ENCODE results near the gene ARRDC5. TPM values are rescaled to one million over a fixed set of nuclear protein-coding genes. Genes with fewer than 3 reads are reported as not detected.
"Not testable (repeated sequence)": the region's sequence is repeated elsewhere in the genome, so short reads cannot be mapped to it uniquely, and the experiment has no call there.

The ARRDC5 gene
- 1 to 10 TPM; 1.6 to 2.2 TPM for total RNA-seq

DNA sequence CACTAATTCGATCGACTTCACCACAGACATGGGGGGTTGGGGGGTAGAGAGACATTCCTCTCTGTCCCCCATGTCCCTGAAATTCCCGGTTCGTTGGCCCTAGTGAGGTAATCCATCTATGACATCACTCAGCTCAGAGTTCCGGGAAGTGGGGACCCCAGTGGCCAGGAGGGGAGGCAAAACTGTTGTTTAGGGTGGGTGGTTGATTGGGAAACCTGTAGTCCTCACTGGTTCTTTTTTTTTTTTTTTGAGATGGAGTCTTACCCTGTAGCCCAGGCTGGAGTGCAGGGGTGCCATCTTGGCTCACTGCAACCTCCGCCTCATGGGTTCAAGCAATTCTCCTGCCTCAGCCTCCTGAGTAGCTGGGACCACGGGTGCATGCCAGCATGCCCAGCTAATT is at the start of gene ARRDC5:
Gene ARRDC5, minus strand, starts transcription at position 101 of the 400 bp plus-strand sequence. Its CDS starts 71 bp downstream, at position 30.
- Mint-ChIP-seq H3K4me1 (ENCODE audit: low read depth in 2 of 2) (no peaks in the 10 kb centered on the region), H3K27ac (no peak within 1 kb of the TSS), H3K27me3 (no peaks in the 10 kb centered on the region), H3K9me3 (no peaks in the 10 kb centered on the region), H3K4me3 (no peak within 1 kb of the TSS), H3K36me3 (no peaks in the 10 kb centered on the region)
- DNase-seq (ENCODE audit: low spot score) (no peak), ATAC-seq (no peak)

DNA sequence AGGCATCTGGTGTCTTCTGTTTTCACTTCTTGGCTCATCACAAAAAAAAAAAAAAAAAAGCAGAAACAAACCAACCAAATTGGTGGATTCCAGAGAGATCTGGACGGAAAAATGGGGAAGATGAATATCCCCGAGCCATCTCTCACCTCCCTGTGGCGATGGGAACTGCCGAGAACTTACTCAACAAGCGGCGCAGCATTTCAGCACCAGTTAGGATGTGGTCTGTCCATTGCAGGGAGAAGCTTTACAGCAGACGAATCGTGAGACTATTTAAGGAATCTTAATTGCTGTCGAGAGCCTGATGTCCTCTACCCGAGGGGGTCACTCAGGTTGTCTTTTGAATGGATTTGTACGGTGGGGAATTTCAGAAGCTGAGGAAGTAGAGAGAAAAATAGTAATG is 49.0 kb upstream of the ARRDC5 start:
- no peaks in the 10 kb centered on the region for H3K4me1 Mint-ChIP-seq (ENCODE audit: low read depth in 2 of 2)
- DNase-seq (ENCODE audit: low spot score) (peak; percentile 10), ATAC-seq (no peak)
- no peak overlapping the region for H3K27ac Mint-ChIP-seq
- no peaks in the 10 kb centered on the region for H3K27me3 Mint-ChIP-seq
- H3K4me3 Mint-ChIP-seq, result no peak overlapping the region
- H3K9me3 Mint-ChIP-seq, result no peaks in the 10 kb centered on the region
- H3K36me3 Mint-ChIP-seq, result peaks cover 4% of the 10 kb centered on the region

DNA sequence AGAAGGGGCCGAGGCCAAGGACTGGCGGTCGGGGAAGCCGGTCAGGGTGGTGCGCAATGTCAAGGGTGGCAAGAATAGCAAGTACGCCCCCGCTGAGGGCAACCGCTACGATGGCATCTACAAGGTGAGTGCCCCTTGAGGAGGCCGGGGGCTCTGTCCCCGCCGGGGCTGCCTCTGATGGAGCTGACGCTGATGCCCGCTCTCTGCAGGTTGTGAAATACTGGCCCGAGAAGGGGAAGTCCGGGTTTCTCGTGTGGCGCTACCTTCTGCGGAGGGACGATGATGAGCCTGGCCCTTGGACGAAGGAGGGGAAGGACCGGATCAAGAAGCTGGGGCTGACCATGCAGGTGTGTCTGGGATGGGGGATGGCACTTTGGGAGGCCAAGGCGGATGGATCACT is 48.0 kb upstream of the ARRDC5 start:
- H3K9me3 Mint-ChIP-seq, H3K36me3 Mint-ChIP-seq: not testable (repeated sequence)

DNA sequence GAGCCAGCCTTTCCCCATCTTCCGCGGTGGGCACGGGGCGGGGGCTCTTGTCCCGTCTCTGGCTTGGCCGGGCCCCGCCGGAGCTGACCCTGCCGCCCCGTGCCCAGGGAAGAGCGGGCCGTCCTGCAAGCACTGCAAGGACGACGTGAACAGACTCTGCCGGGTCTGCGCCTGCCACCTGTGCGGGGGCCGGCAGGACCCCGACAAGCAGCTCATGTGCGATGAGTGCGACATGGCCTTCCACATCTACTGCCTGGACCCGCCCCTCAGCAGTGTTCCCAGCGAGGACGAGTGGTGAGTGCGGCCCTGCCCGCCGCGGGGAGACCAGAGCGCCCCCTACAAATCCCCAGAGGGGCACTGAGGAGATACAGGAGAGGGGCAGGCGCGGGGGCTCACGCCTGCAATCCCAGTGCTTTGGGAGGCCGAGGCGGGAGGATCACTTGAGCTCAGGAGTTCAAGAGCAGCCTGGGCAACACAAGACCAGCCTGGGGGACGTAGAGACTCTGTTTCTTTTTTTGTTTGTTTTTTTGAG is 39.0 kb upstream of the ARRDC5 start:
- H3K9me3 Mint-ChIP-seq; H3K4me3 Mint-ChIP-seq; ATAC-seq; H3K4me1 Mint-ChIP-seq (ENCODE audit: low read depth in 2 of 2); H3K27me3 Mint-ChIP-seq; DNase-seq (ENCODE audit: low spot score); H3K36me3 Mint-ChIP-seq; H3K27ac Mint-ChIP-seq: not testable (repeated sequence)

More for the DNA sequence above, 48.0 kb upstream of the ARRDC5 start:
- not testable (repeated sequence) for ATAC-seq; DNase-seq (ENCODE audit: low spot score); H3K27me3 Mint-ChIP-seq; H3K4me3 Mint-ChIP-seq; H3K4me1 Mint-ChIP-seq (ENCODE audit: low read depth in 2 of 2); H3K27ac Mint-ChIP-seq

DNA sequence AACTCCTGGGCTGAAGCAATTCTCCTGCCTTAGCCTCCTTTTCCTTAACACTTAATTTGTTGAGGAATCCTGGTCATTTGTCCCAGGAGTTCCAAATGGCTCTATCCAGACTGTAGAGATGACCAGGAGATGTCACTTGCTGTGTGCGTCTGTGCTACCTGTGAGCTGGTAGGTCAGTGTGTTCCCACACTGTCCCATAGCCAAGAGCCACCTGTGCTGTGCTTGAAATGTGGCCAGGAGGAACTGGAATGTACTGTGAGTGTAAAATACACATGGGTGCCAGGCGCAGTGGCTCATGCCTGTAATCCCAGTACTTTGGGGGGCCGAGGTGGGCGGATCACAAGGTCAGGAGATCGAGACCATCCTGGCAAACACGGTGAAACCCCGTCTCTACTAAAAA is 36.8 kb upstream of the ARRDC5 start:
- H3K9me3 Mint-ChIP-seq, result no peaks in the 10 kb centered on the region
- ATAC-seq (no peak), DNase-seq (ENCODE audit: low spot score) (no peak)
- H3K27me3 Mint-ChIP-seq, result no peaks in the 10 kb centered on the region
- H3K27ac Mint-ChIP-seq, result no peak overlapping the region
- no peaks in the 10 kb centered on the region for H3K4me1 Mint-ChIP-seq (ENCODE audit: low read depth in 2 of 2)
- H3K4me3 Mint-ChIP-seq, result no peak overlapping the region
- H3K36me3 Mint-ChIP-seq, result no peaks in the 10 kb centered on the region

DNA sequence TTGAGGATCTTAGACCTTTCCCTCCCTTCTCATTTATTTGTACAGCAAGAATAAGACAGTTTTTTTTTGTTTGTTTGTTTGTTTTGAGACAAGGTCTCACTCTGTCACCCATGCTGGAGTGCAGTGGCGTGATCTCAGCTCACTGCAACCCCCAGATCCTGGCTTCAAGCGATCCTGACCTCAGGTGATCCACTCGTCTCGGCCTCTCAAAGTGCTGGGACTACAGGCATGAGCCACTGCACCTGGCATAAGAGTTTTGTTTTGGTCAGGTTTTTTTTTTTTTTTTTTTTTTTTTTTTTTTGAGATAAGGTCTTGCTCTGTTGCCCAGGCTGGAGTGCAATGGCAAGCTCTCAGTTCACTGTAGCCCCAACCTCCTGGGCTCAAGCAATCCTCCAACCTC is 35.8 kb upstream of the ARRDC5 start:
- not testable (repeated sequence) for H3K27ac Mint-ChIP-seq; H3K36me3 Mint-ChIP-seq; H3K27me3 Mint-ChIP-seq; ATAC-seq; H3K9me3 Mint-ChIP-seq; H3K4me3 Mint-ChIP-seq; H3K4me1 Mint-ChIP-seq (ENCODE audit: low read depth in 2 of 2)
- DNase-seq (ENCODE audit: low spot score), result peak; percentile 18

DNA sequence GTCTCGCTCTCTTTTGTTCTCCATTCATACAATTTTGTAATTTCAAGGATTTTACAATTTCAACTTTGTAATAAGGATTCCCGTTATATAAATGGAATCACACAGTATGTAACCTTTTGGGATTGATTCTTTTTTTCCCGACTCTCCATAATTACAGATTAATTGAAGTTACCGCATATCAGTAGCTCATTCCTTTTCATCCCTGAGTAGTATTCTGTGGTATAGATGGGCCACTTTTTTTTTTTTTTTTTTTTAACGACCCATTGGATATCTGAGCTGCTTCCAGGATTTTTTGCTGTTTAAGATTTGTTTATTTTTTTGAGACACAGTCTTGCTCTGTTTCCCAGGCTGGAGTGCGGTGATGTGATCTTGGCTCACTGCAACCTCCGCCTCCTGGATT is 34.4 kb upstream of the ARRDC5 start:
- no peaks in the 10 kb centered on the region for H3K27me3 Mint-ChIP-seq
- ATAC-seq, result no peak
- H3K36me3 Mint-ChIP-seq, result no peaks in the 10 kb centered on the region

DNA sequence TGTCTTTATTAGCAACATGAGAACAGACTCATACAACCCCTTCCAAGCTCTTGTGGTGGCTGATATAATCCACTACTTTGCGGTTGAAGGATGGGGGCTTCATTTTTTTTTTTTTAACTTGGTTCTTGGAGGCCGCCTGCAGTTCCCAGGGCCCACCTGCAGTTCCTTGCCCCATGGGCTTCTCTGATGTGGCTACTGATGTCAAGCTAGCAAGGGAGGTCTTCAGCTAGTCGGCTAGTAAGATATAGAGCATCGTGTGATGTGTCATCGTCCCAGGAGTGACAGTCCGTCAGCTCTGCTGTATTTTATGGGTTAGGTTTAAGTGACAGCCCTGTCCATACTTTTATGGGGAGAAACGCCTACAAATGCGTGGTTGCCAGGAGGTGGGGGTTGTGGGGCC is 32.7 kb upstream of the ARRDC5 start:
- DNase-seq (ENCODE audit: low spot score) (peak; percentile 12), ATAC-seq (no peak)
- H3K36me3 Mint-ChIP-seq, result no peaks in the 10 kb centered on the region
- no peaks in the 10 kb centered on the region for H3K4me1 Mint-ChIP-seq (ENCODE audit: low read depth in 2 of 2)
- peak overlapping the region in 1 of 2 donors; percentile 11 for H3K27ac Mint-ChIP-seq
- H3K4me3 Mint-ChIP-seq, result no peak overlapping the region
- H3K27me3 Mint-ChIP-seq, result no peaks in the 10 kb centered on the region
- no peaks in the 10 kb centered on the region for H3K9me3 Mint-ChIP-seq

More for the DNA sequence above, 34.4 kb upstream of the ARRDC5 start:
- no peaks in the 10 kb centered on the region for H3K9me3 Mint-ChIP-seq
- H3K4me1 Mint-ChIP-seq (ENCODE audit: low read depth in 2 of 2), result no peaks in the 10 kb centered on the region
- H3K27ac Mint-ChIP-seq, result no peak overlapping the region
- DNase-seq (ENCODE audit: low spot score), result no peak
- no peak overlapping the region for H3K4me3 Mint-ChIP-seq

DNA sequence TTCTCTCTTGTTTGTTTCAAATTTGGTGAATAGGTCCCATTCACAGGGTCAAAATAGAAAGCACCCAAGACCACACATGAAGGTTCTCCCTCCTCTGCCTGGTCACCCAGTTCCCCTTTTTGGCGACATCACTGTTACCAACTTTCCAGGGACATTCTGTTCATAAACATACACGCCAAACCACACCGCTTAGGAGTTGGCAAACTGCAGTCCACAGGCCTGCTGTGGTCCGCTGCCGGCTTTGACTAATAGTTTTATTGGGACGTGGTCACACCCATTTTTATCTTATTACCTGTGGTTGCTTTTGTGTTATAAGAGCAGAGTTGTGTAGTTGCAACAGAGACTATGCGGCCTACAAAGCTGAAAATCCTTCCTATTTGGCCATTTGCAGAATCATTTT is 30.8 kb upstream of the ARRDC5 start:
- DNase-seq (ENCODE audit: low spot score), result no peak
- Mint-ChIP-seq H3K4me3 (no peak overlapping the region), H3K36me3 (no peaks in the 10 kb centered on the region), H3K27ac (no peak overlapping the region), H3K9me3 (no peaks in the 10 kb centered on the region), H3K27me3 (no peaks in the 10 kb centered on the region), H3K4me1 (ENCODE audit: low read depth in 2 of 2) (no peaks in the 10 kb centered on the region)
- ATAC-seq, result no peak

DNA sequence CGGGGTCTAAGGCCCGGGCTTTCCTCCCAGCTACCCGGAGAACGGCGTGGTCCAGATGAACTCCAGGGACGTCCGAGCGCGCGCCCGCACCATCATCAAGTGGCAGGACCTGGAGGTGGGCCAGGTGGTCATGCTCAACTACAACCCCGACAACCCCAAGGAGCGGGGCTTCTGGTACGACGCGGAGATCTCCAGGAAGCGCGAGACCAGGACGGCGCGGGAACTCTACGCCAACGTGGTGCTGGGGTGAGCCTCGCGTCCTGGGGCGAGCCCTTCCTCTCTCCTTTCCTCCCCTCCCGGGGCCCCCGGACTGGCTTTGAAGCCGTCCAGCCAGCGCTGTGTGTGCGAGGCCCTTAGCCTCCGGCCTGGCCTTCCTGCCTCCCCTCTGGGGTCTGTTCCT is 30.0 kb upstream of the ARRDC5 start:
- ATAC-seq, result no peak
- Mint-ChIP-seq H3K9me3 (no peaks in the 10 kb centered on the region), H3K36me3 (no peaks in the 10 kb centered on the region), H3K4me1 (ENCODE audit: low read depth in 2 of 2) (no peaks in the 10 kb centered on the region), H3K27me3 (no peaks in the 10 kb centered on the region), H3K4me3 (no peak overlapping the region), H3K27ac (no peak overlapping the region)
- DNase-seq (ENCODE audit: low spot score), result no peak

DNA sequence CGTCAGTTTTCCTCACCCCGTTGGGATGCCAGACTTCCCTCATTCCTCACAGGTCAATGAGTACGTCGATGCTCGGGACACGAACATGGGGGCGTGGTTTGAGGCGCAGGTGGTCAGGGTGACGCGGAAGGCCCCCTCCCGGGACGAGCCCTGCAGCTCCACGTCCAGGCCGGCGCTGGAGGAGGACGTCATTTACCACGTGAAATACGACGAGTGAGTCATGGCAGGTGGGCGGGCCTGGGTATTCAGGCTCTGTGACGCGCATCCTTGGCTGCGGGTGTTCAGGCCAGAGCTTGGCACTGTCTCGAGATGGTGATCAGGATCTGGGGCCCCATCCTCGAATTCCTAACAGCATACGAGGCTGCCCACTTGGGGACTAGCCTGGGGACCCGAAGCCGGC is 28.0 kb upstream of the ARRDC5 start:
- Mint-ChIP-seq H3K36me3 (no peaks in the 10 kb centered on the region), H3K4me3 (no peak overlapping the region), H3K4me1 (ENCODE audit: low read depth in 2 of 2) (no peaks in the 10 kb centered on the region), H3K27ac (no peak overlapping the region), H3K9me3 (no peaks in the 10 kb centered on the region), H3K27me3 (no peaks in the 10 kb centered on the region)
- DNase-seq (ENCODE audit: low spot score), result no peak
- no peak for ATAC-seq

DNA sequence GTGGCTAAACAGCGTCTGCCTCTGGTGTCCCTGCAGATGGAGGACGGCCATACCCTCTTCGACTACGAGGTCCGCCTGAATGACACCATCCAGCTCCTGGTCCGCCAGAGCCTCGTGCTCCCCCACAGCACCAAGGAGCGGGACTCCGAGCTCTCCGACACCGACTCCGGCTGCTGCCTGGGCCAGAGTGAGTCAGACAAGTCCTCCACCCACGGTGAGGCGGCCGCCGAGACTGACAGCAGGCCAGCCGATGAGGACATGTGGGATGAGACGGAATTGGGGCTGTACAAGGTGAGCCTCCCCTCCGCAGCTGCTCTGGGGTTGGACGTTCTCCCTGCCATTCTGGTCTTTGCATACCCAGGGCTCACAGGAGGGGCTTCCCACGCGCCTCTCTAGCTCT is 26.5 kb upstream of the ARRDC5 start:
- DNase-seq (ENCODE audit: low spot score), result no peak
- no peaks in the 10 kb centered on the region for H3K9me3 Mint-ChIP-seq
- H3K27me3 Mint-ChIP-seq, result no peaks in the 10 kb centered on the region
- no peak overlapping the region for H3K27ac Mint-ChIP-seq
- H3K4me3 Mint-ChIP-seq, result no peak overlapping the region
- peaks cover 0 to 6% of the 10 kb centered on the region in 2 donors for H3K4me1 Mint-ChIP-seq (ENCODE audit: low read depth in 2 of 2)
- no peaks in the 10 kb centered on the region for H3K36me3 Mint-ChIP-seq
- no peak for ATAC-seq

DNA sequence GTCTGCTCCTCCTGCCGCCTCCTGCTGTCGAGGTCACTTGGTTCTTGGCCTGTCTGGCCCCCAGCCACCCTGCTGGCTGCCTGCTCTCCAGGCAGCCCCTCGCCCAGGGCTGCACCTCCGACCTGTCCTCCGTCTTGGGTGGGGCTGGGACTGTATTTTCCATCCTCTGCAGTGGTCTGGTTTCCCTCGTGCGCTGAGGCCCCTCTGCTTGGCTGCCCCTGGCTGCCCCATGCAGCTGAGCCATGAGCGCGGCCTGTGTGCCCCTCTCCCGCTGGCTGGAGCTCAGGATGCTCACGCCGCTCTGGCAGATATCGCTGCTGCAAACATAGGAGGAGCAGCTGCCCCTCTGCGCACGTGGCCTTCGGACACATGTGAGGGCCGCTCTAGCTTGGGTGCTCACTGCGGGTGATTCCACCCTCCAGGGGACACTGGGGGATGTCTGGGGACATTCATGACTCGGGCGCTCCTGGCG is 20.6 kb upstream of the ARRDC5 start:
- ATAC-seq (no peak), DNase-seq (ENCODE audit: low spot score) (no peak)
- H3K4me1 Mint-ChIP-seq (ENCODE audit: low read depth in 2 of 2), result peaks cover 0 to 9% of the 10 kb centered on the region in 2 donors
- no peak overlapping the region for H3K4me3 Mint-ChIP-seq
- no peak overlapping the region for H3K27ac Mint-ChIP-seq
- H3K36me3 Mint-ChIP-seq, result peaks cover 4% of the 10 kb centered on the region
- no peaks in the 10 kb centered on the region for H3K27me3 Mint-ChIP-seq
- no peaks in the 10 kb centered on the region for H3K9me3 Mint-ChIP-seq

DNA sequence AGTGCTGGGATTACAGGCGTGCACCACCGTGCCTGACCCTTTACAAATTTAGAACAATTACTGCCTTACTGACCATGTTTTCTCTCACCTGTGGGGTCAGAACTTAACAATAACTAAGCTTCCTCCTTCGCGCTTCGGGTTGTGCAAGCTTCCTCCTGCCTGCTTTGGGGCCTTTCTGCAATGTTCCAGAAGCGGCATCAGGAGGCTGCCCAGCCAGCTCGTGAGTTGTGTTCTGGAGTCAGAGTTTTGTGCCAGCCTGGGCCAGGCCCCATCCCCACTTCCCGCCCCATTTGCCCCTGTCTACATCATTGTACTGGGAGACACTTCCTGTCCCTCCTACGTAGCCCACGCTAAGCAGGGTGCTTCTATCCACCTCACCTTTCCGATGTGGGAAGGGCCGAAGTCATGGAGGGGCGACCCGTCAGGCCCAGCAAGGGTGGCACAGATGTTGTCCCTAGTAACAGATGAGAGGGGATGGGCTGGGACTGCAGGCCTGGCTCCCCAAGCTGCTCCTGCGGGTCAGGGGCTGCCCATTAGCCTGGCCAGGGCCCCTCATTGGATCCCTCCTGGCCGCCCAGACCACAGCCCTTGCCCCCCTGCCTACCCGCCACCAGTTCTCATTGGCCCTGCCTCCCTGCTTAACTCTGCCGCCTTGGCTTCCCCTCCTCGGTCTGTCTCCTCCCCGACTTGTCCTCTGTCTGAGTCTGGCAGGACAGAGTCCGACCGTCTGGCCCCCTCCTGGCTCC is 20.0 kb upstream of the ARRDC5 start:
- H3K4me1 Mint-ChIP-seq (ENCODE audit: low read depth in 2 of 2), result peaks cover 0 to 12% of the 10 kb centered on the region in 2 donors
- no peak overlapping the region for H3K4me3 Mint-ChIP-seq
- peaks cover 4% of the 10 kb centered on the region for H3K36me3 Mint-ChIP-seq
- ATAC-seq, result peak; percentile 26 to 29
- no peaks in the 10 kb centered on the region for H3K9me3 Mint-ChIP-seq
- H3K27ac Mint-ChIP-seq, result no peak overlapping the region
- H3K27me3 Mint-ChIP-seq, result no peaks in the 10 kb centered on the region
- DNase-seq (ENCODE audit: low spot score), result no peak

Measured in natural killer cell treated with Interleukin-12 subunit alpha and Interleukin-12 subunit beta and Interleukin-15 and Interleukin-18, amount 100 ng/mL, for 72 hours (primary cell).